Subcutaneous abdominal adipose tissue (tissue), 5 donors: ENCODE measurements around the gene MFNG.
"Not testable (repeated sequence)": the region's sequence is repeated elsewhere in the genome, so short reads cannot be mapped to it uniquely, and the experiment has no call there.

Experiments used
- H3K27ac ChIP-seq: one replicate; pipeline ENCODE4 v1.7.0; 2013; ENCODE audit warnings: low read depth, mild to moderate bottlenecking, inconsistent platforms, low read length, moderate library complexity
- H3K27me3 ChIP-seq, 5 donors: one replicate each; pipeline ENCODE4 v1.7.0; 2013; ENCODE audit warnings: low read length in 5 of 5, inconsistent platforms in 1 of 5; ENCODE audit not compliant: control insufficient read depth in 5 of 5, insufficient read depth in 4 of 5
- H3K36me3 ChIP-seq, 5 donors: one replicate each; pipeline ENCODE4 v1.7.0; 2013; ENCODE audit warnings: low read length in 5 of 5; ENCODE audit not compliant: control insufficient read depth in 5 of 5, insufficient read depth in 5 of 5
- H3K4me1 ChIP-seq, 5 donors: one replicate each; pipeline ENCODE4 v1.7.0; 2013; ENCODE audit warnings: low read length in 5 of 5, mild to moderate bottlenecking in 3 of 5, moderate library complexity in 1 of 5; ENCODE audit not compliant: control insufficient read depth in 5 of 5, insufficient read depth in 5 of 5
- H3K4me3 ChIP-seq, 5 donors: one replicate each; pipeline ENCODE4 v1.7.0; 2013; ENCODE audit warnings: low read length in 5 of 5, low read depth in 1 of 5
- H3K9ac ChIP-seq, 5 donors: one replicate each; pipeline ENCODE4 v1.7.0; 2013; ENCODE audit warnings: low read length in 5 of 5, mild to moderate bottlenecking in 4 of 5, moderate library complexity in 3 of 5
- H3K9me3 ChIP-seq, 5 donors: one replicate each; pipeline ENCODE4 v1.7.0; 2013; ENCODE audit warnings: low read length in 5 of 5; ENCODE audit not compliant: control insufficient read depth in 5 of 5
- donor health status: healthy.
- donor health status: healthy.
- donor health status: healthy.
- donor health status: healthy.
- donor health status: healthy.

Gene MFNG

GRCh38 chr22:37476389-37477329 is 9.5 kb downstream of the MFNG start:
- Histone ChIP-seq H3K4me1 (no peaks in the 10 kb centered on the region), H3K36me3 (peaks cover 0 to 60% (median 24%) of the 10 kb centered on the region in 5 donors), H3K4me3 (no peak overlapping the region), H3K9ac (no peak overlapping the region), H3K27me3 (peaks cover 12 to 37% (median 15%) of the 10 kb centered on the region in 5 donors), H3K27ac (no peak overlapping the region), H3K9me3 (no peaks in the 10 kb centered on the region)

GRCh38 chr22:37474447-37475090 is 11.6 kb downstream of the MFNG start:
- peaks cover 7 to 27% (median 9%) of the 10 kb centered on the region in 5 donors for H3K27me3 ChIP-seq
- no peaks in the 10 kb centered on the region for H3K9me3 ChIP-seq
- H3K36me3 ChIP-seq = peaks cover 0 to 60% (median 31%) of the 10 kb centered on the region in 5 donors
- H3K4me1 ChIP-seq = no peaks in the 10 kb centered on the region
- H3K9ac ChIP-seq = no peak overlapping the region
- no peak overlapping the region for H3K4me3 ChIP-seq
- no peak overlapping the region for H3K27ac ChIP-seq

DNA sequence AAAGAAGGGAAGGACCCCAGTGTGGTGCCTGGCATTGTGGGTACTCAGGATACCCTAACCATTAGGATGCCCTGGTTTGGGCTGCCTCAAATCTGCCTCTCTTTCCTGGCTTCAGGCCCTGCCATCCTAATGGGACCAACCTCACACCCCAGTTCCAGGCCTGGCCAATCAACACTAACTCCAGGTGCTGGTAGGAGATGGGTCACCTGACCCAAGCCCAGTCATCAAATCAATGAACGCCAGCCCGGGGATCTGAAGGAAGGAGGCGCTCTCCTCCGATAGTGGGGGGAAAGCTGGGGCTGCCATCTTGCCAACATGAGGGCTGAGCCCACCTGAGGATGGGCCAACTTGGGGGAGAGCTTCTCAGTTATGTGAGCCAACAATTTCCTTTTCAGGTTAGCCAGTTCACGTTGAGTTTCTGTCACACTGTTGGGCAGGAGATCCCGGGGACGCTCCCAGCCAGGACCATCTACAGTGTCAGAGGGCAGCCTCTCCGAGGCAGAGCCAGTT is 12.7 kb downstream of the MFNG start:
- no peaks in the 10 kb centered on the region for H3K9me3 ChIP-seq
- H3K27me3 ChIP-seq = peaks cover 6 to 27% (median 9%) of the 10 kb centered on the region in 5 donors
- no peaks in the 10 kb centered on the region for H3K4me1 ChIP-seq
- H3K36me3 ChIP-seq = peaks cover 0 to 56% (median 26%) of the 10 kb centered on the region in 5 donors
- no peak overlapping the region for H3K9ac ChIP-seq
- no peak overlapping the region for H3K4me3 ChIP-seq
- H3K27ac ChIP-seq = no peak overlapping the region

GRCh38 chr22:37472418-37473006 is 13.7 kb downstream of the MFNG start:
- Histone ChIP-seq H3K9ac (no peak overlapping the region), H3K4me3 (no peak overlapping the region), H3K4me1 (no peaks in the 10 kb centered on the region), H3K27me3 (peaks cover 6 to 26% (median 12%) of the 10 kb centered on the region in 5 donors), H3K36me3 (peaks cover 0 to 46% (median 22%) of the 10 kb centered on the region in 5 donors), H3K9me3 (no peaks in the 10 kb centered on the region), H3K27ac (no peak overlapping the region)

GRCh38 chr22:37471727-37472417 is 14.3 kb downstream of the MFNG start:
- H3K27ac ChIP-seq = no peak overlapping the region
- no peaks in the 10 kb centered on the region for H3K4me1 ChIP-seq
- H3K27me3 ChIP-seq = peaks cover 6 to 29% (median 17%) of the 10 kb centered on the region in 5 donors
- H3K4me3 ChIP-seq = no peak overlapping the region
- H3K36me3 ChIP-seq = peaks cover 0 to 43% (median 22%) of the 10 kb centered on the region in 5 donors
- no peaks in the 10 kb centered on the region for H3K9me3 ChIP-seq
- no peak overlapping the region for H3K9ac ChIP-seq

- Histone ChIP-seq H3K27ac (no peak overlapping the region), H3K9ac (no peak overlapping the region), H3K9me3 (no peaks in the 10 kb centered on the region), H3K27me3 (peaks cover 10 to 34% (median 17%) of the 10 kb centered on the region in 5 donors), H3K36me3 (peaks cover 0 to 39% (median 15%) of the 10 kb centered on the region in 5 donors), H3K4me3 (no peak overlapping the region), H3K4me1 (no peaks in the 10 kb centered on the region)
These were observed 16.1 kb downstream of the MFNG start for GRCh38 chr22:37470087-37470445.

GRCh38 chr22:37469416-37470086 is 16.6 kb downstream of the MFNG start:
- Histone ChIP-seq H3K36me3 (peaks cover 0 to 35% (median 12%) of the 10 kb centered on the region in 5 donors), H3K9me3 (no peaks in the 10 kb centered on the region), H3K4me1 (no peaks in the 10 kb centered on the region), H3K4me3 (no peak overlapping the region), H3K27me3 (peaks cover 10 to 31% (median 15%) of the 10 kb centered on the region in 5 donors), H3K9ac (no peak overlapping the region), H3K27ac (no peak overlapping the region)

- not testable (repeated sequence) for H3K4me3 ChIP-seq, H3K9me3 ChIP-seq, H3K9ac ChIP-seq, H3K4me1 ChIP-seq, H3K27ac ChIP-seq
- H3K36me3 ChIP-seq = peaks cover 0 to 29% (median 8%) of the 10 kb centered on the region in 5 donors
- H3K27me3 ChIP-seq = peaks cover 10 to 22% (median 15%) of the 10 kb centered on the region in 5 donors
These were observed 17.9 kb downstream of the MFNG start for GRCh38 chr22:37468201-37468695.

DNA sequence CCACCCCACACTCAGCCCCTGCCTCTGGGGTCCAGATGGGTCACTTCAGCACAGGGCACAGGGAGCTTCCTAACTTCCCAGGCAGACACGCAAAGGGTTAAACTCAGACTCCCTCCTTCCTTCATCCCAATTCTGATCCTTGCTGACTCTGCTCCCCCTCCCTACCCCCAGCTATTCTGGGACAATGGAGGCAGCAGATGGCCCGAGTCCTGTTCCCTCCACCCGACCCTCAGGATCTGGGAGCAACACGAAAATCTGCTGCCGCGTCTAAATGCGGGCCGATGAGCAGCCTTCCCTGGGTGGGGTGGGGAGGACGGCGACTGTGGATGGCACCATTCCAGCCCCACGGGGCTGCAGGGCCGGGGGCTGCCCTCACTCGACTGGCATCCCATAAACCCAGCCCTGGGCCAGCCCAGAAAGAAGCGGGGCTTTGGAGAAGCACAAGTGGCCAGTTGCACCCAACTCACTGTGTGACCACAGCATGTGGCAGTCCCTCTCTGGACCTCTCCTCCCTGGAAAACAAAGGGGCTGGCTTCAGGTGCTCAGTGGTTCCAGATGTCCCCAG is 18.7 kb downstream of the MFNG start:
- Histone ChIP-seq H3K36me3 (peaks cover 0 to 27% (median 8%) of the 10 kb centered on the region in 5 donors), H3K27ac (no peak overlapping the region), H3K4me3 (no peak overlapping the region), H3K4me1 (no peaks in the 10 kb centered on the region), H3K9ac (no peak overlapping the region), H3K27me3 (peaks cover 6 to 22% (median 15%) of the 10 kb centered on the region in 5 donors), H3K9me3 (no peaks in the 10 kb centered on the region)
